Lower leg skin (tissue), 3 donors: Measurements from ENCODE around the gene CHM.

ENCODE experiments used
- CTCF ChIP-seq, 3 donors: fragments of 450-650 bp; IDR thresholded peaks; one replicate each; pipeline ENCODE4 v1.5.1; 2016; ENCODE audit warnings: antibody characterized with exemption in 3 of 3, mild to moderate bottlenecking in 3 of 3, moderate library complexity in 2 of 3
- POLR2A ChIP-seq, 2 donors: fragments of 450-650 bp; IDR thresholded peaks; one replicate each; pipeline ENCODE4 v1.6.1; 2016 to 2017; ENCODE audit warnings: antibody characterized with exemption in 2 of 2, mild to moderate bottlenecking in 1 of 2, moderate library complexity in 1 of 2

GRCh38 chrX:86044216-86044615, 3.1 kb downstream of the CHM start:
- TF ChIP-seq POLR2A (IDR thresholded peaks at IDR 0.05) (no peak), CTCF (IDR thresholded peaks at IDR 0.05) (no peak)
